Thyroid gland (tissue), 4 donors: ENCODE measurements around the gene HSPB8. TPM values are rescaled to one million over a fixed set of nuclear protein-coding genes. Genes with fewer than 3 reads are reported as not detected.

Experiments used
- DNase-seq, 2 donors: peaks; one replicate each; pipeline ENCODE4 v3.0.0-alpha.2; 2019
- H3K27ac ChIP-seq, 3 donors: fragments of 200-600 bp; sonication (generic); 1 replicate in 2 of 3; 2 replicates in 1 of 3; pipeline ENCODE4 v1.5.1; 2016 to 2019; ENCODE audit warnings: mild to moderate bottlenecking in 1 of 3, moderate library complexity in 1 of 3
- H3K27me3 ChIP-seq: fragments of 200-600 bp; sonication (generic); one replicate; pipeline ENCODE4 v1.5.1; 2019
- H3K36me3 ChIP-seq, 2 donors: fragments of 200-600 bp; sonication (generic); one replicate each; pipeline ENCODE4 v1.5.1; 2016 to 2019
- H3K4me1 ChIP-seq, 2 donors: fragments of 200-600 bp; sonication (generic); one replicate each; pipeline ENCODE4 v1.5.1; 2017 to 2019
- H3K4me3 ChIP-seq, 3 donors: fragments of 200-600 bp; sonication (generic); replicated peaks in 1 of 3; 1 replicate in 2 of 3; 2 replicates in 1 of 3; pipeline ENCODE4 v1.5.1; 2016; ENCODE audit warnings: mild to moderate bottlenecking in 1 of 3
- H3K9me3 ChIP-seq: fragments of 200-600 bp; sonication (generic); one replicate; pipeline ENCODE4 v1.5.1; 2017
- POLR2A ChIP-seq, 2 donors: fragments of 450-650 bp; IDR thresholded peaks; one replicate each; pipeline ENCODE4 v1.6.1; 2017; ENCODE audit warnings: antibody characterized with exemption in 2 of 2, mild to moderate bottlenecking in 2 of 2, moderate library complexity in 1 of 2
- WGBS, 2 donors: methylation state at CpG; one replicate each; pipeline ENCODE4 v1.1.5; 2017; 5-methylcytosine and 5-hydroxymethylcytosine counted together
- intact Hi-C: fragments of 100-400 bp; cut with DNase I; formaldehyde crosslinking; loops from one replicate; pipeline ENCODE4 v1.15.1; 2023
- total RNA-seq, 4 donors: library from RNA; depleted of rRNA; stranded (reverse); fragments of >200 nt; gene quantifications; one replicate each; pipeline ENCODE4 v1.2.3, GENCODE V29; 2016
- TF ChIP-seq, protein P1 (sequence below), 6 experiments: fragments of 200-600 bp in 3 of 6; fragments of 450-650 bp in 3 of 6; sonication (generic) in 3 of 6; IDR thresholded peaks; one replicate each; pipeline ENCODE4 v1.5.1; 2016 to 2019; ENCODE audit warnings: antibody characterized with exemption in 6 of 6, mild to moderate bottlenecking in 2 of 6, inconsistent platforms in 1 of 6, moderate library complexity in 1 of 6

Gene HSPB8, protein sequence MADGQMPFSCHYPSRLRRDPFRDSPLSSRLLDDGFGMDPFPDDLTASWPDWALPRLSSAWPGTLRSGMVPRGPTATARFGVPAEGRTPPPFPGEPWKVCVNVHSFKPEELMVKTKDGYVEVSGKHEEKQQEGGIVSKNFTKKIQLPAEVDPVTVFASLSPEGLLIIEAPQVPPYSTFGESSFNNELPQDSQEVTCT
- total RNA-seq: 10 to 100 TPM; 39.0 to 73.9 (median 53.0) TPM

DNA sequence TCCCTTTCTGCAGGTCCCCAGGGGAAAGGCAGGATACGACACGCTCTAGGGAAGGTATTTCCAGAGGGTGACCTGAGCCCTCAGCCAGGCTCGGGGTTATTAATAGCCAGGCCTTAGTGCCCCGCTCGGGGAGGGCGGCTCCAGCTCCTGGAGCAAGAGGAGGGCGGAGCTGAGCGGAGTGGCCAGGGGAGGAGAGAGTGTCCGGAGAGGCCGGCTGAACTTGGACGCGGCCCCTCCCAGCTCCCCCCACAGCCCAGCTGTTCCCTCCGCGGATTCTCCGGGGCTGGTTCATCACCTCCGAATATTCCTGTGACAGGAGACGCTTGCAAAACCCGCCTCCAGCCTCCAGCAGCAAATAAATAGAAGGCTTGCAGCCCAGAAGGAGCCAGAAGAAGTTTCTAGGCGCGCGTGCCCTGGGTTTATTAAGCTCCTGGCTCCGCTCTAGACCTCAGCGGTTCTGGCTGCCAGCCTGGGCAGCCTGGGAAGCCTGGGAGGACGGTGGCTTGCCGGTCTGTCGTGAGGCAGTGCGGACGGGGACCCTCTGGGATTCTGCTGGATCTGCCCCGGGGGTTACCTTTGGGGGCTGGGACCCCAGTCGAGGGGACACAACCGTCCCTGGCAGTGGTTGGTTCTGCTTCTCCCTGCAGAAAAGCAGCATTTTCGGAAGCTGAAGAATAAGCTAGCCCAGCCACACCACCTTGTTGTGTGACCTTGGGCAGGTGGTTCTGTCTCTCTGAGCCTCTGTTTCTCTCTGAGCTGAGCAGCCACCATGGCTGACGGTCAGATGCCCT, at the start of gene HSPB8:
Gene HSPB8 (plus strand): TSS at position 388 of the 791 bp plus-strand sequence. CDS start 382 bp downstream, at position 770.
- DNase-seq: peak; percentile 96 to 98
- Histone ChIP-seq H3K27me3 (no peaks in the 10 kb centered on the region), H3K4me3 (peak within 1 kb of the TSS in 2 of 3 donors; percentile 45 to 49), H3K4me1 (peaks cover 48 to 50% of the 10 kb centered on the region in 2 donors), H3K9me3 (no peaks in the 10 kb centered on the region), H3K36me3 (no peaks in the 10 kb centered on the region), H3K27ac (peak within 1 kb of the TSS; percentile 89 to 99 (median 94))
- TF ChIP-seq POLR2A (IDR thresholded peaks at IDR 0.05): peak; percentile 96 to 98
- TF ChIP-seq, protein P1, sequence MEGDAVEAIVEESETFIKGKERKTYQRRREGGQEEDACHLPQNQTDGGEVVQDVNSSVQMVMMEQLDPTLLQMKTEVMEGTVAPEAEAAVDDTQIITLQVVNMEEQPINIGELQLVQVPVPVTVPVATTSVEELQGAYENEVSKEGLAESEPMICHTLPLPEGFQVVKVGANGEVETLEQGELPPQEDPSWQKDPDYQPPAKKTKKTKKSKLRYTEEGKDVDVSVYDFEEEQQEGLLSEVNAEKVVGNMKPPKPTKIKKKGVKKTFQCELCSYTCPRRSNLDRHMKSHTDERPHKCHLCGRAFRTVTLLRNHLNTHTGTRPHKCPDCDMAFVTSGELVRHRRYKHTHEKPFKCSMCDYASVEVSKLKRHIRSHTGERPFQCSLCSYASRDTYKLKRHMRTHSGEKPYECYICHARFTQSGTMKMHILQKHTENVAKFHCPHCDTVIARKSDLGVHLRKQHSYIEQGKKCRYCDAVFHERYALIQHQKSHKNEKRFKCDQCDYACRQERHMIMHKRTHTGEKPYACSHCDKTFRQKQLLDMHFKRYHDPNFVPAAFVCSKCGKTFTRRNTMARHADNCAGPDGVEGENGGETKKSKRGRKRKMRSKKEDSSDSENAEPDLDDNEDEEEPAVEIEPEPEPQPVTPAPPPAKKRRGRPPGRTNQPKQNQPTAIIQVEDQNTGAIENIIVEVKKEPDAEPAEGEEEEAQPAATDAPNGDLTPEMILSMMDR (IDR thresholded peaks at IDR 0.05): peak in 1 of 6 experiments; percentile 4
- intact Hi-C loops: no loop called here
- 5 to 6% methylated on average over 28 to 30 of the region's 33 CpGs for WGBS, 2 donors

DNA sequence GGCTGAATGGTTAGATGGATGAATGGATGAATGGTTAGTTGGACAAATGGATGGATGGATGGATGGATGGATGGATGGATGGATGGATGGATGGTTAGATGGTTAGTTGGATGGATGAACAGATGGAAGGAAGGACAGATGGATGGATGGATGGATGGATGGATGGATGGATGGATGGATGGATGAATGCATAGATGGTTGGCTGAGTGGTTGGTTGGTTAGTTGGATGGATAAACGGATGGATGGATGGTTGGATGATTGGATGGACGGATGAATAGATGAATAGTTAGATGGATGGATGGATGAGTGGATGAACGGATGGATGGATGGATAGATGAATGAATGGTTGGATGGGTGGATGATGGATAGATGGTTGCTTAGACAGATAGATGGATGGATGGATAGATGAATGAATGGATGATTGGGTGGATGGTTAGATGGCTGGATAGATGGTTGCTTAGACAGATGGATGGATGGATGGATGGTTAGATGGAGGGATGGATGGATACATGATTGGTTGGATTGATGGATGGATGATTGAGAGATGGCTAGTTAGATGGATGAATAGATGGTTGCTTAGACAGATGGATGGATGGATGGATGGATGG, 48.8 kb upstream of the HSPB8 start:
- intact Hi-C loops: no loop called here

DNA sequence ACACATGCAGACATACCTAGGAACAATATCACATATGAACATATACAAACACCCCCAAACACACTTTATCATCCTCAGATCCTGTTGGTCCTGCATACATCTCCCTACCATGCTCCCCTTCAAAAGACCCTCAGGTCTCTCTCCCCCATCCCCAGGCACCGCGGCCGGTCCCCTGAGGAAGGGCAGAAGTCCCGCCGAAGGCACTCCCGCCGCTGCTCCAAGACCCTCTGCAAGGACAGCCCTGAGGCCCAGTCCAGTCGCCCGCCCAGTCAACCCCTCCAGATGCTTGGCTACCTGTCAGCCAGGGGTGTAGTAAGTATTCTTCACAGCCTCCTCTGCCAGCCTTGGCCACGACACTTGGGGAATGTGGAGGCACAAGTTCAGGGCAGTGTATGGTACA, 48.2 kb upstream of the HSPB8 start:
- Histone ChIP-seq H3K4me1 (no peaks in the 10 kb centered on the region), H3K27me3 (no peaks in the 10 kb centered on the region), H3K4me3 (no peak overlapping the region), H3K9me3 (no peaks in the 10 kb centered on the region), H3K36me3 (no peaks in the 10 kb centered on the region), H3K27ac (no peak overlapping the region)
- 93 to 98% methylated on average over 10 of the region's 10 CpGs for WGBS, 2 donors
- TF ChIP-seq, protein P1 (IDR thresholded peaks at IDR 0.05): no peak
- no peak for TF ChIP-seq POLR2A (IDR thresholded peaks at IDR 0.05)
- no peak for DNase-seq
- intact Hi-C loops: no loop called here

More for the DNA sequence above, 48.8 kb upstream of the HSPB8 start:
- H3K4me1 ChIP-seq: no peaks in the 10 kb centered on the region
- no peaks in the 10 kb centered on the region for H3K27me3 ChIP-seq
- H3K36me3 ChIP-seq: no peaks in the 10 kb centered on the region
- H3K4me3 ChIP-seq: no peak overlapping the region
- 73% methylated on average over 3 of the region's 3 CpGs for WGBS, 2 donors
- no peak overlapping the region for H3K27ac ChIP-seq
- TF ChIP-seq POLR2A (IDR thresholded peaks at IDR 0.05): no peak
- TF ChIP-seq, protein P1 (IDR thresholded peaks at IDR 0.05): no peak
- no peaks in the 10 kb centered on the region for H3K9me3 ChIP-seq
- no peak for DNase-seq

DNA sequence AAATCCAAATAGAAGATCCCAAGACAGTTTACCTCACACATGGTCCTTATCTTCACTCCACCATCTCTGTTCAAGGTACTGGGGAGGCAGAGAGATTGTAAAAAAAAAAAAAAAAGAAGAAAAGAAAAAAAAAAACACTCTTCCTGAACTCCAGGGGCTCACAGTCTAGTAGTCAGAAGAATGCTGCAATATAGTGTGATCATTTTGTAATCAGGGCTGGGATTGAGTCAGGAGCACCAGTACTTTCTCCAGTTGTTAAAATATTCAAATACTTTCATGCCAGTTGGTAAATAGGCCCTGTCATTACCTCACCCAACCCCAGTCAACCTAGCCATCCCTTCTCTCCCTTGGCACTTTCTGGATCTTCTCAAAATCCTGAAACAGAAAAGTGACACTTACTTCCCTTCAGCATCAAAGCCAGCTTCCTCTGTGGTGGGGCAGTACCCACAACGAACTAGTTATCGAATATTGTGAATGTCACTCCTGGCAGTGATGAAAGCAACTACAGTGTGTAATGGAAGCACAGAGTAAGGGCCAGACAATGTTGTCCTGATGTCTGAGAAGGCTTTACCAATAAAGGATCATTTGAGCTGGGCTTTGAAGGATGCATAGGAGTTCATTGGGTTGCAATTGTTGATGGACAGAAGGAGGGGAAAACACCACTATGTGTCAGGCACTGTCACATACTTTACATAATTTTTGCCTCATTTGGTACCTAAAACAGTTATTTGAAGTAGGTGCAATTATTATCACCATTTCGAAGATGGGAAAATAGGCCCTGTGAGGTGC, 44.3 kb upstream of the HSPB8 start:
- no peak for DNase-seq
- no peak overlapping the region for H3K4me3 ChIP-seq
- 88 to 94% methylated on average over 3 of the region's 3 CpGs for WGBS, 2 donors
- TF ChIP-seq, protein P1 (IDR thresholded peaks at IDR 0.05): no peak
- no peak for TF ChIP-seq POLR2A (IDR thresholded peaks at IDR 0.05)
- no peaks in the 10 kb centered on the region for H3K9me3 ChIP-seq
- H3K27ac ChIP-seq: no peak overlapping the region
- intact Hi-C loops: no loop called here
- H3K4me1 ChIP-seq: no peaks in the 10 kb centered on the region
- H3K36me3 ChIP-seq: no peaks in the 10 kb centered on the region
- no peaks in the 10 kb centered on the region for H3K27me3 ChIP-seq
